GM21360 (cell line): ENCODE measurements around the gene PERCC1.
A peak's percentile ranks its signal among the peaks of the same experiment; 100 is the strongest.

Experiments
- ATAC-seq: cut with Tn5 transposase; IDR thresholded peaks from one replicate; pipeline ENCODE4 v1.9.1; 2021; ENCODE audit warnings: mild to moderate bottlenecking, moderate library complexity; ENCODE audit not compliant: unreplicated experiment

Gene PERCC1

DNA sequence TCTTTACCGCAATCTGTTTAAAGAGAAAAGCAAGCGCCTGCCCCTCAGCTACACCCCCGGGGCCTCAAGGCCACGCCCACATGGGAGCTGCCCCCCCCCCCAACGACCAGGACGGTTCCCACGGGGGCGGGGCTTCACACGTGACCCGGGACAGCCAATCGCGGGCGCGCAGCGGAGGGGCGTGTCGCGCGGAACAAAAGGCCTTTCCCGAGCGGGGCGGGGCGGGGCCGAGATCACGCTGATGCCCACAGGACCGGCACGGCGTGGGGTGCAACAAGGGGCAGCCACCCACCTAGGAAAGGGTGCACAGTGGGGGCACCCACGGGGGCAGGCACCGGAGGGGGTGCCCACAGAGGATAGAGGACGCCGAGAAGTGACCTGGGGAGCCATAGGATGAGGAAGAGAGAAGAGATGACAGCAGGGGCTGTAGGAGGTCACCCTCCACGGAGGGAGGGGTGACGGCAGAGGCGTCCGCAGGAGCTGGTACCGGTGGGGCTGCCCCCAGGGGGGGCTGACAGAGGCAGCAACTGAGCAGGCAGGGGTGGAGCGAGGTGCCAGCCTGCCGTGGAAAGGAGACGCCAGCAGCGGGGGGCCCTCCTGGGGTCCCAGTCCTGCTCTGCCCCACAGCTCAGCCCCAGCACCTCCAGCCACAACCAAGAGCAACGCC lies 22.6 kb upstream of the PERCC1 start:
- peak; percentile 61 for ATAC-seq

DNA sequence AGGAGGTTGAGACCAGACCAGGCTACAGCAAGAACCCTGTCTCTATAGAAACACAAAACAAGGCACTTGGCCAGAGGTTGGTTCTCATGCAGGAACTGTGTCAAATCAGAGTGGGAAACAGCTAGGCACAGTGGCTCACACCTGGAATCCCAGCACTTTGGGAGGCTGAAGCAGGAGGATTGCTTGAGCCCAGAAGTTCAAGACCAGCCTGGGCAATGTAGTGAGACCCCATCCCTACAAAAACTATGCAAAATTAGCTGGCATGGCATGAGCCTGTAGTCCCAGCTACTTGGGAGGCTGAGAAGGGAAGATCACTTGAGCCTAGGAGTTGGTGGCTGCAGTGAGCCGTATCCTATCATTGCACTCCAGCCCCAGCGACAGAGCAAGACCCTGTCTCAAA lies 18.0 kb upstream of the PERCC1 start:
- no peak for ATAC-seq

DNA sequence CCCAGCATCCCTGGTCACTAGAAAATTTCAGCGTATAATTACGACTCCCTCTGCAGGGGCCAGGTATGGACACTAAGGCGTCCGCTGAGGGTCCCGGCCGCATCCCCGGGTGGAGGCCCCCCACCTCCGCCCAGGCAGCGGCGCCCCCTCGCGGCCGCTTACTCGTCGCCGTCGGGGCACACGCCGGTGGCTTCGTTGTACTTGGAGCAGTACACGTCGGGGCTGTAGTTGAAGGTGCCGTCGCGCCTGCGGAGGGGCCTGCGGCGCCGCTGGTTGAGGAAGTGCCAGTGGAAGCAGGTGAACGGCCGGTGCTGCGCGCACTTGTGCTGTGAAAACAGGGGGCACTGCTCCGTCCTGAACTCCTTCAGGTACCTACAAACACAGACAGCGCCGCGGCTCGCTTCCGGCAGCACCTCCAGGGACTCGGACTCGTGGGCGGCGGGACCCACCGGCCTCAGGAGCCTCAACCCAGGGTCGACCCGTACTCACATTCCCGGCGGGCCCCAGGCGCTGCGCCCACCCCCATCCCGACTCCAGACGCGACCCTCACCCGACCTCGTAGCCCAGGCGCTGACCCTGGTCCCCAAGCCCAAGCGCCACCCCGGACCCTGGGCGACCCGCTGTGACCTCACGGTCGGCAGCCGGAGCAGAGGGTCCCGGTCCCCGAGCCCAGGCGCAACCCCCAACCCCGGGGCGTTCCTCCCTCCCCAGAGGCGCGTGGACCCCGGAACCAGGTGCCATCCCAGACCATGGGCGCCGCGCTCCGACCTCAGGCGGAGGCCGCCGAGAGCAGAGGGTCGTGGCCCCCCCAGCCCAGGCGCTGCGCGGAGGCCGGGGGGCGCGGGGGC lies 17.0 kb upstream of the PERCC1 start:
- peak; percentile 27 for ATAC-seq

DNA sequence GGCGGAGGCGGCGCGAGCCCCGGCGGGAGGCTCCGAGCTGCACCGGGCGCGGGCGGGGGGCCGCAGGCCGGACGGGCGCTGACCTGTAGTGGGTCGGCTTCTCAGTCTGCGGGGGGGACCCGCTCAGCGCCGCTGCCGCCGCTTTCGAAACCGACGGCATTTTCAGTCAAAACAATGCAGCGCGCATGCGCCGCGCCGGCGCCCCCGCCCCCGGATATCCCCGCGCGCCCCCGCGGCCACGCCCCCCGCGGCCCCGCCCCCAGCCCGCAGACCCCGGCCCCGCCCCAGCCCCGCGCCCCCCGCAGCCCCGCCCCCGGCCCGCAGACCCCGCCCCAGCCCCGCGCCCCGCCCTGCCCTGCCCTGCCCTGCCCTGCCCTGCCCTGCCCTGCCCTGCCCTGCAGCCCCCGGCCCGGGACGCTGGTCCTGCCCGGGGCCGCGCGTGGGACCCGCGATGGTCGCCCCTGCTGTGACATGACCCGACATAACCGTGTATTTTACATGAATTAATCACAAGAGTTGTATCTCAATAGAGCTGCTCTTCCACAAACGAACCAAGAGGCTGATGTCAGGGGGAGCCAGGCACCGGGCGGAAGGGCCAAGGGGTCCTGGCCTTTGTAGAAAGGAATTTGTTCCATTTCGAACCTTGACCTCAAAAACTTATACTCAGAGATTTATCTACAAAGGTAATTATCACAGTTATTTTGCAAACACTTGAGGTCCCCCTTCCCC lies 16.2 kb upstream of the PERCC1 start, which contains the start of gene UNKL:
Gene UNKL, minus strand, starts transcription at position 173 of the 729 bp plus-strand sequence. Its CDS starts 13 bp downstream, at position 160.
- ATAC-seq: peak; percentile 33

DNA sequence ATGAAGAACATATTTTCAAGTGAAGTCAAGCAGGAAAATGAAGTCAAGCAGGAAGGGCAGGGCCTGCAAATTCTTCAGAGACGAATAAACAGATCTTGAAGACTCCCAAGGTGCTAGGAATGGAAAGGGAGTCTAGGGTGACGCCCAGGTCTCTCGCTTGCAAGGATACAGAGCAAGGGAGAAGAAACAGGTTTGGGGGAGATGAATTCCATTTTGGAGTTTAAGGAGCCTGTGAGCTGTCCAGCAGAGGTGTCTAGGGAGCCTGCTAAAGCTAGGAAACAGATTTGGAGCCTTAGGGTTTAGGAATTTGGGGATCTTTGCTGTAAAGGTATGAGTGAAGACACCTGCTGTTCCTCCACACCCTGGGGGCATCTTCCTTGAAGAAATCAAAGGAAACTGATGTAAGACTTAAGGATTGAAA lies 14.3 kb upstream of the PERCC1 start:
- ATAC-seq: no peak

DNA sequence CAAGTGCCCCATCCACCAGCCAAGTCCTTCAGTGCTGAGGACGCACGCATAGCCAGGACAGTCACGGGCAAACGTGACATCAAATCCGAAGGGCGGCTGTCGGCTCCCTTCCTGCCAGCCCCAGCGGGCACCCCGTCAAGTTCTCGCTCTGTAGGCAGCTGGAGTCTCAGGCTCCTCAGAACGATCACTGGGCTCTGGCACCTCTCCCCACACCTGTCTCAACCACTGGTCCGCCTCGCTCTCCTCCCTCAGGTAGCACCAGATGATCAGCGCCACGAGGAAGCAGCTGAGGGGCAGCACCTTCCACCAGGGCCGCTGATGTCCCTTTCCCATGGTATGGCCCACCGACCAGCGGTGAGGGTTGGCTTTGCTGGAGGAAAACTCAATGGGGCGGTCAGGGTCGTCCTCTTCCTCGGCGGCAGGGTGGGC lies 10.8 kb upstream of the PERCC1 start:
- ATAC-seq: no peak

DNA sequence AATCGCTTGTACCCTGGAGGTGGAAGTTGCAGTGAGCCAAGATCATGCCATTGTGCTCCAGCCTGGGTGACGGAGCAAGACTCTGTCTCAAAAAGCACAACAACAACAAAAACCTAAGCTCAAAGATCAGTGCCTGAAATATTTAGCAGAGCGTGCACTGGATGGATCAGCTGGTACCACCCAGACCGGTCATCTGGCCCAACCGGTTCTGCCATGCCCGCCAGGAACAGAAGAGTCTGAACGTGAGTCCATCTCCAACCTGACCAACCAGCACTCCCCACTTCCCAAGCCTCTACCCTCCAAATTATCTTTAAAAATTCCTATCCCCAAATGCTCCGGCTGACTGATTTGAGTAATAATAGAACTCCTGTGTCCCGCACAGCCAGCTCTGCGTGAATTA lies 8.8 kb upstream of the PERCC1 start:
- no peak for ATAC-seq

DNA sequence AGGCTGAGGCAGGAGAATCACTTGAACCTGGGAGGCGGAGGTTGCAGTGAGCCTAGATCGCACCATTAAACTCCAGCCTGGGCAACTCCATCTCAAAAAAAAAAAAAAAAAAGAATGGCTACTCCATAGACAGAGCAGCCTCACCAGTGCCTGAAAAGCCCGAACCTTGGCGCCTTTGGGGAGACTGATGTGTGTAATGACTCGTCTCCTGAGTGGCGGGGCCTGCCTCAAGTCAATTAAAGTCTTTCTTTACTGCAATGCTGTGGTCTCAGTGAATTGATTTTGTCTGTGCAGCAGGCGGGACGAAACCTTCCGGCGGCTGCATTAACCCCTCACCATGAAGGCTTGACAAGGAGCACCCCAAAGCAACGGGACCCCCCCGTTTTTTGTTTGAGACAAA lies 6.8 kb upstream of the PERCC1 start:
- no peak for ATAC-seq

DNA sequence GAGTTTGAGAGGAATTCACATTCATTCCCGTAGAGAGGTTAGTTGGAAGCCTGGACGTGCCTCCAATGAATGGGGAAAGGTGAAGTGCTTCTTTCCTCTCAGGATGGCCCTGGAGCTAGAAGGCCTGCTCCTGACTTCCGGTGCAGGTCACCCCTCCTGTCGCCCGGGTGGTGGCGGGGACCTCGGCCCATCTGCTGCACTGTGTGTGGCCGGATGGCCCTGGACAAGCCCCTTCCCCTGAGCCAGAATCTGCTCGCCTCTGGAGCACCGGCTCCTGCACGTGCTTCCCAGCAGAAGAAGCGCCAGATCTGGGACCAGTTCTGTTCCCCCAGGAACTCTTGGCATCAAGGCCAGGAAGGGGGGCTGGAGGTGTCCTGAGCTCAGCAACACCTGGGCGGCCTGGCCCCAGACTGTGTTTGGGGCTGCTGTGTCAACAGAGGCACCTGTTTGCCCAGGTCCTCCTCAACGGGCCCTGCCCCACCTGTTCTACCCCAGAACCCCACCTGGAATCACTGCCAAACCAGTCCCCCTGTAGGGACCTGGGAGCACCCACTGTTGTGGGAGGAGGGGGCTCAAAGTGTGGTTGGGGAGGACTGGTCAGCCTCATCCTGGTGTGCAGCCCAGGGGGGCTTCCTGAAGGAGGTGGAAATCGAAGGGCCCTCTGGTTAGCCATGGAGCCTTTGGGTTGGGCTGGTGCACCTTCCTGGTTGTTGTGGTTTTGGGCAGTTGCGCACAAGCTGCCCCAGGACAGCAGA lies 5.1 kb upstream of the PERCC1 start:
- ATAC-seq: no peak

DNA sequence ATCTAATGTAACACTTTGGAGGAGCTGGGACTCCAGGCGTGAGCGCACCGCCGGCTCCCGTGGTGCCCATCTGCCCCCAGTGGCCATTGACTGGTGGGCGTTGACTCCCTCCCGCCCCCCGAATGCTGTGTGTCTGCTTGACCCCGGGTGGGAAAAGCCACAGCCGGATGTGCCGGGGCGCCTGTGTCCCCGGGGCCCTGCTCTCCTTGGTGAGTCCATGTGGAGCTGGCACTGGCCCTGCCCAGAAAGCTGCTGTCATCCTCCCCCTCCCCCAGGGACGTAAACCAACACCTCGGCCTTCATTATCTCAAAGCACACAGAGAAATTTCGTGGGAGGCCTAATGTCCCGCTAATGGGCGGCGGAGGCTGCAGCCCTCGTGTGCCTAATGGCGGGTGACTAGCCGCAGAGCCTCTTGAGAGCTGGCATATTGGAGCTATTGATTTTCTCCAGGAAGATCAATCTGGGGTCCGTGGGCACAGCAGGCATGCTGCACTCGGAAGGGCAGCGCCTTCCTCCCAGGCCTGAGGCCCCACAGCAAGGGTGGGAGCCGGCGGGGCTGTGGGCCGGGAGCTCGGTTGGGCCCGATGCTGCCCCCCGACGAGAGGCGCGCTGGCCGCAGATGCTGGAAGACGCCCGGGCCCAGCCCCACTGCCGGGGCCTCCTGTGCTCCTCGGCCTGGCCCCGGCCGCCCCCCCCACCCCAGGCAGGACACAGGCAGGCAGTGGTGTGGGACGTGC lies 4.0 kb upstream of the PERCC1 start:
- ATAC-seq: no peak

DNA sequence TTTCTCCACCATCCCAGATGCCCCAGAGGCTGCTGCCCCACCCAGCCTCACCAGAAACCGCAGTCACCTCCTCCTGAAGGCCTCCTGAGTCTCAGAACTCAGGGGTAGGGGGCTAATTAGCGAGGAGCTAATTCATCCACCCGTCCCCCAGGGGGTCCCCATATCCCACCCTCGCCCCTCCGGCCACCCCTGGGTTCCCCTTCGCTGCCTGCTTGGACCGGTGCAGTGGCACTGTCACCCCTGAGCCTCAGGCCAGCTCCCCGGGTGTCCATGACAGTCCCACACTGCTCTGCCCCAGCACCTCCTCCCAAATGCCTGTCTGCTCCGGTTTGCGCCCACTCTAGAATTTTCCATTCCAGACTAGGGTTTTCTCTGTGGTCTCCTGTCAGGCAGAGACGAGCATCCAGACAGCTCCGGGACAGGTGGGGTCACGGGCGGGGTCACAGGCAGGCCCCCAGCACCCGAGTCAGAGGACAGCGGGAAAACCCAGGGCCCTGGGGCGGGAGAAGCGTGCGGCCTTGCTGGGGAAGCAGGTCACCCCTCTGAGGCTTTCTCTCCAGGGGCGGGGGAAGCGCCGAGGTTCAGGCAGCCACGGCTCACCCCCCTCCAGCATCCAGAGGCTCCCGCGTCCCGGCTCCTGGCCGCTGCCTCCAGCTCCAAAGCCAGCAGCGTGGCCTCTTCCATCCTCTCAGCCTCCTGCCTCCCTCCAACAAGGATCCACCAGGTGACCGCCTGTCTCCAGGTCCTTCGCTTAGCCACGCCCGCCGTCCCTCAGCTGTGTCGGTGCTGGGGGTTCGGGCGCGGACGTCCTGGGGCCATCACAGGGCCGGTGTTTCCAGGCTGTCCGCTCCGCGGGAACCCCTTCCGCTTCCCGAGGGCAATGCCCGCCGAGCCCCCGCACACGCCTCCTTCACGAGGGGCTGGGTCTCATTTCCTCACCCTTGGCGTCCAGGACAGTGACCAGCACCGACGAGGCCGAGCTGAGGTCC lies 3.1 kb upstream of the PERCC1 start:
- ATAC-seq: no peak

DNA sequence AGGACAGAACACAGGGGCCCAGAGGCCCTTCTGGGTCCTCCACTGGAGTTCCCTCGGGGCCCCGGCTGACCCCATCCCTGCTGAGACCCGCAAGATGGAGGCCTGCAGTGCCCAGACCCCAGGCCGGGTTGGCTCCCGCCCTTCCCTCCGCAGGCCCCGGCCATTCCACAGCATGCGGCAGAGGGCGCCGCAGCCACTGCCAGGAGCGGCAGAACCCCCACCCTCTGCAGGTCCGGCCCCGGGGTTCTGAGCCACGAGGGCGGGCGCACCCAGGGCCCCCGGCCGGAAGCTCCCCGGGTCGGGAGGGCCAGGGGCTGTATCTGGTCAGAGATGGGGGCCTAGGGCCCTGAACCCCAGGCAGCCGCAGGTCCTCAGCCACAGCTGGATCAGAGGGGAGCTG lies 2.4 kb upstream of the PERCC1 start:
- ATAC-seq: no peak

DNA sequence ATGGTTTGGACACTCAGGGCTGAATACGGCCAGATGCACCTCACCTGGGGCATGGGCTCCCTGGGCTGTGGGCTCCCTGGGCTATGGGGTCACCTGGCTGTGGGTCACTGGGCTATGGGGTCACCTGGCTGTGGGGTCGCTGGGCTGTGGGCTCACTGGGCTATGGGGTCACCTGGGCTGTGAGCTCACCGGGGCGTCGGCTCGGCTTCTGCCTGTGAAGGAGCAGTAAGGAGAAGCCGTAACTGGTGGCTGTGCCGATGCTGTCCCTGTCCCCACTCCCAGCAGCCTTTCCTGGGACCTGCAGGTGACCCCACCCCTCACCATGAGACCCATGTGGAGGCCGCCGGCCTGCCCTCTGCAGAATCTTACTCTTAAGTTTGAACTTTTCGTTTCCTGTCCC lies 1.9 kb upstream of the PERCC1 start:
- ATAC-seq: no peak

DNA sequence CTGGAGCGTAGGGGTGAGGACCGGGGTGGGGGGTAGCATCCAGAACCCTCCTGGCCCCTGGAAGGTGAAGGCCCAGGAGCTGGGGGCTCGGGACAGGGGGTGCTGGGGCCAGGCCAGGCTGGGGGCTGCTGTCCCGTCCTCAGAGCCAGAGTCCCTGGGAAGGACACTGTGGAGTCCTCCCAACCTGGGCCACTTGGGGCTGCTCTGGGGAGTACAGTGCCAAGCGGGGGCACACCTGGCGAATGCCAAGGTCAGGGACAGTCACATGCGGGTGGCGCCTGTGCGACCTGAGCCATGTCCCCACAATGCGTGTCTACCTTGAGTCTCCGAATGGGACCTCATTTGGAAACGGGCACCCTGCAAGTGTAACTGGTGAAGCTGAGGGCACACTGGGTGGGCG lies 1.2 kb upstream of the PERCC1 start:
- ATAC-seq: no peak

DNA sequence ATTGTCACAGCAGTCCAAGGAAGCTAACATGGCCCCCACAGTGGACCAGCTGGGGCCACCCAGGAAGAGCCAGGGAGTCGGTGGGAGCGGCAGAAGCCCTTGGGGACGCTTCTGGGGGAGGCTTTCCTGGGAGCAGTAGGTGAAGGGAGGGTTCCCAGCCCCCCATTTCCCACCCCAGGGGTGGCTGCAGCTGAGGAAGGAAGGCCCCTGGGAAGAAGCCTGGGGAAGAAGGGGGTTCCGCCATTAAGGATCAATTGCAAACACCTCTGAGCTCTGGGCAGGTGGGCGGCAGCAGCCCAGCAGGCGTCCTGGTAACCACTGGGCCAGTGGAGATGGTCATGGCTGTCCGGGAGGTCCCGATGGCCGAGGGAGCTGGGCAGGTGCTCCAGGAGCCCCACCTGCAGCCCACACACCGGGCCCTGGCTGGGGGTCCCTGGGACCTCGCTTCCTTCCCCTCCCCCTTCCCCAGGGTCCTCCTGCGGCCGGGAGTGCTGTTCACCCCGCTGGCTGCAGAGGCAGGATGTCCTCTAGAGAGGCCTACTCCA lies 592 bp upstream of the PERCC1 start:
- no peak for ATAC-seq

DNA sequence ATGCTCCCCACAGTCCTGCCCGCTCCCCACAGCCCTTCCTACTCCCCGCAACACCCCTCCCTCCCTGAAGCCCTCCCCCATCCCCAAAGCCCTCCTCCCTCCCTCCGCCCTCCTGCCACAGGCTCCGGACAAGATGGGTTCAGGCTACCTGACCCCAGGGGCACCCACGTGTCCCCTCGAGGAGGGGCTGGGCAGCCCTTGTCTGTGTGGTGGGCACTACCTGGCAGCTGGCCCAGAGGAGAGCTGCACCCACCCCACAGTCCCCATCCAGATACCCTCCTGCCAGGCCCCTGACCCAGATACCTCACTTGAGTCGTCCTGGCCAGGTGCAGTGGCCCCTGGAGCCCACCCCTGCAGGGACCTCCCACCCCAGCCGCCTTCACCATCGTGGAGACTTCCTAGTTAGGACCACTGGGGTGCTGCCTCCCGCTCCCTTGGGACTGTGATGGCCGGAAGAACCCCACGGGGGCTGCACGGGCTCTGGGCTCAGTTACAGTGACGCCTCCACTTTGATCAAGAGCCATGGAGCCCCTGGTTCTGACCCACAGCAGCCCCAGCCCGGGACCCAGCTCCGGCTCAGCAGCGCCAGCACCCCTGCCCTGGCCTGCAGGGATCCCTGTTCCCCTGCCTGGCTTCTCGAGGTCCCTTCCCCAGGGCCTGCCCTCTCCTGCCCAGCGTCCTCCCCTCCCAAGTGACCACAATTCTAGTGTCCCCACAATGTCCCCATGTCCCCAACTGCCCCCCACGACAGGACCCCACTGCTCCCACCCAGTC lies 806 bp downstream of the PERCC1 start:
- no peak for ATAC-seq

DNA sequence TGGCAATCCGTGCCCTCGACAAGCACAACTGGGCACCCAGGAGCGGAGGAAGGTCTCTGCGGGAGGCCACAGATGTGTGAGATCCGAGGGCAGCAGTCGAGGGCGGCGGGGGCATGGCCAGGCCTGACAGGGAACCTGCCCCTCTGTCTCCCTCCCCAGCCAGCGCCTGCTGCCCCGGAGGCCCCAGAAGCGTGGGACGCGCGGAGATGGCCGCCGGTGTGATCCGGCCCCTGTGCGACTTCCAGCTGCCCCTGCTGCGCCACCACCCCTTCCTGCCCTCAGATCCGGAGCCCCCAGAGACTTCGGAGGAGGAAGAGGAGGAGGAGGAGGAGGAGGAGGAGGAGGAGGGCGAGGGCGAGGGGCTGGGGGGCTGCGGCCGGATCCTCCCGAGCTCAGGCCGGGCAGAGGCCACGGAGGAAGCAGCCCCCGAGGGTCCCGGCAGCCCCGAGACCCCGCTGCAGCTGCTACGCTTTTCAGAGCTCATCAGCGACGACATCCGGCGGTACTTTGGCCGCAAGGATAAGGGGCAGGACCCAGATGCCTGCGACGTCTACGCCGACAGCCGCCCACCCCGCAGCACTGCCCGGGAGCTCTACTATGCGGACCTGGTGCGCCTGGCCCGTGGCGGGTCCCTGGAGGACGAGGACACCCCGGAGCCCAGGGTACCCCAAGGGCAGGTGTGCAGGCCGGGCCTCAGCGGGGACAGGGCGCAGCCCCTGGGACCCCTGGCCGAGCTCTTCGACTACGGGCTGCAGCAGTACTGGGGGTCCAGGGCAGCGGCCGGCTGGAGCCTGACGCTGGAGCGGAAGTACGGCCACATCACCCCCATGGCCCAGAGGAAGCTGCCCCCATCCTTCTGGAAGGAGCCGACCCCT lies 1.7 kb downstream of the PERCC1 start:
- no peak for ATAC-seq
